Astrocyte of the spinal cord (primary cell): Measurements from ENCODE around the gene LRP1B.

ENCODE experiments used
- DNase-seq: peaks from one replicate; pipeline ENCODE4 v3.0.0; 2011; ENCODE audit warnings: low read depth, low spot score
- H3K4me3 ChIP-seq: 2 replicates; pipeline ENCODE4 v1.5.1; 2011; ENCODE audit warnings: low read depth, mild to moderate bottlenecking, low read length, moderate library complexity
- in situ Hi-C: cut with HindIII; loops from 2 replicates; pipeline ENCODE4 v1.10.0; 2017; ENCODE audit warnings: low sequenced_read_pairs
- TF ChIP-seq, protein P1 (sequence below): IDR thresholded peaks from 2 replicates; pipeline ENCODE4 v1.5.1; 2012; ENCODE audit warnings: low read depth, mild to moderate bottlenecking, low read length, inconsistent platforms

LRP1B gene

DNA sequence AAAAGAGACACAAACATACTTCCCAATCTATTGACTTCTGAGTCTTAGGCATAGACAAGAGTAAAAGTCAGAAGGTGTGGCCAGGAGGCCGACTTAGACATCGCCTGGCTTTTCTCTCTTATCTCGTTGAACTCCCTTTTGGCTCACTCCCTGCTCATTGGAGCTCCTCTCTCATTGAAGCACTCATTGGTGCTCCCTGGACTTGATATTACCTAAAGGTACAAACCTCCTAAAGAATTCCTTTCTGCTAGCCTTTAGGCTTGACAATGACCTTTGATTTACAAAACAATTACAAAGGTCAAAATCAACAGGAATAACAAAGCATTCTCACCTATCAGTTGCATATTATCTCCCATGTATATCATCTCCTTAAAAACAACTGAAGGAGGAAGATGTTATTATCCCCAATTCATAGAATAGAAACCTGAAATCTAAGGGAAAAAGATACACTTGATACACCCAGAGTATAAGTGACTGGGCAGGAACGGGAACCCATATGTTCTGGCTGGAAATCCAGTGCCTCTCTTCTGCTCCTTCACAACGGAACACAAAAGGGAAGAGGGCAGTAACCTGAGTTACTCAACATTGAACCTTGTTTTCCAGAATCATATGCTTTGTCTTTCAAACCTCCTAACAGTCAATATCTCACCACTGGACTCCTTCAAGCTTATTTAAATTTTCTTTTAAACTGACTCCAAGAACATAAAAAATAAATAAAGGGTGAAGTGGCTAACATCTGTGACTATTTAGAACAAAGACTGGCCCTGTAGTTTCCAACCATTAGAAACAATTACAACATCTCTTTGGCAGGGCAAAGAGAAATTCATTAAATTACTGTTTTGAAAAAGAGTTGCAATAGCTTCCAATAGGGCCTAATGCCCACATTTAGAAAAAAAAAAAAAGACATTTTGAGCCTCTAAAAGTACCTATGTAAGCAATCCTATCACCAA, 1247.9 kb downstream of the LRP1B start:
- no peak overlapping the region for H3K4me3 ChIP-seq
- peak; percentile 57 for DNase-seq
- in situ Hi-C loops = no loop called here
- TF ChIP-seq, protein P1, sequence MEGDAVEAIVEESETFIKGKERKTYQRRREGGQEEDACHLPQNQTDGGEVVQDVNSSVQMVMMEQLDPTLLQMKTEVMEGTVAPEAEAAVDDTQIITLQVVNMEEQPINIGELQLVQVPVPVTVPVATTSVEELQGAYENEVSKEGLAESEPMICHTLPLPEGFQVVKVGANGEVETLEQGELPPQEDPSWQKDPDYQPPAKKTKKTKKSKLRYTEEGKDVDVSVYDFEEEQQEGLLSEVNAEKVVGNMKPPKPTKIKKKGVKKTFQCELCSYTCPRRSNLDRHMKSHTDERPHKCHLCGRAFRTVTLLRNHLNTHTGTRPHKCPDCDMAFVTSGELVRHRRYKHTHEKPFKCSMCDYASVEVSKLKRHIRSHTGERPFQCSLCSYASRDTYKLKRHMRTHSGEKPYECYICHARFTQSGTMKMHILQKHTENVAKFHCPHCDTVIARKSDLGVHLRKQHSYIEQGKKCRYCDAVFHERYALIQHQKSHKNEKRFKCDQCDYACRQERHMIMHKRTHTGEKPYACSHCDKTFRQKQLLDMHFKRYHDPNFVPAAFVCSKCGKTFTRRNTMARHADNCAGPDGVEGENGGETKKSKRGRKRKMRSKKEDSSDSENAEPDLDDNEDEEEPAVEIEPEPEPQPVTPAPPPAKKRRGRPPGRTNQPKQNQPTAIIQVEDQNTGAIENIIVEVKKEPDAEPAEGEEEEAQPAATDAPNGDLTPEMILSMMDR = no peak

DNA sequence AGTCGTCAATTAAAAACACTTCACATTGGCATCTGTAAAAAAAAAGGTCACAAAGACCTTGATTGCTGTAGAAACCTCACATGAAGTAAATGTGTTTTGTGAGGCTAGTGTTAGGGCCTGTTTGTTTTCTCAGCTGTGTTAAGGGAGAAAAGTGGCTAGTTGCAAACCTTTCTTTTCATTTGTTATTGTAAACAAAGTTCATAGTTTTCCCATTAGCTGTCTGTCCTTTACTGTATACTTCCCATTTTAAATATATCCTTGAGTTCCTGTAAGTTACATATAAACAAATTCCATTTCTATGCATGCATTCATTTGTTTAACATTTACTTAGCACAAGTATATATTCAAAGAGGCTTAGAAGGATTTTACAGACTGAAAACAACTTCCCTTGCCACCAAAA, 1250.2 kb downstream of the LRP1B start:
- in situ Hi-C loops = no loop called here
- H3K4me3 ChIP-seq = no peak overlapping the region
- TF ChIP-seq, protein P1 = no peak
- peak; percentile 14 for DNase-seq

DNA sequence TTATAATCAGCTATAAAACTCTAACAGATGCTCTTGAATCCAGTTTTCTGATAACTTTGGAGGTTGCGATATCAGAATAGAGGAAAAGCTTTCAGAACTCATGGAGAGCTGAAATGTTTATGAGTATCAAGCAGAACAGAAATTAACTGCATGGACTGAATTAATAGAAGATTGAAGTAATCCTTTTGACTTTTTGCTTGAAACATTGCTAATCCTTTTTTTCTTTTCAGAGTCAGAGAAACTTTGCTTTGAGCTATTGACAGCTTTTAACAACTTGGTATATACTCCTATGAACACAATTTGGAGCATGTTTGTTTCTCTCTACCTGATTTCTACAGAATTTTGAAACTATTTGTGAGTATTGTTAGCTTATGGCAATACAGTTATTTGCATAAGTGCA, 1254.8 kb downstream of the LRP1B start:
- TF ChIP-seq, protein P1 = no peak
- in situ Hi-C loops = no loop called here
- no peak for DNase-seq
- H3K4me3 ChIP-seq = no peak overlapping the region

DNA sequence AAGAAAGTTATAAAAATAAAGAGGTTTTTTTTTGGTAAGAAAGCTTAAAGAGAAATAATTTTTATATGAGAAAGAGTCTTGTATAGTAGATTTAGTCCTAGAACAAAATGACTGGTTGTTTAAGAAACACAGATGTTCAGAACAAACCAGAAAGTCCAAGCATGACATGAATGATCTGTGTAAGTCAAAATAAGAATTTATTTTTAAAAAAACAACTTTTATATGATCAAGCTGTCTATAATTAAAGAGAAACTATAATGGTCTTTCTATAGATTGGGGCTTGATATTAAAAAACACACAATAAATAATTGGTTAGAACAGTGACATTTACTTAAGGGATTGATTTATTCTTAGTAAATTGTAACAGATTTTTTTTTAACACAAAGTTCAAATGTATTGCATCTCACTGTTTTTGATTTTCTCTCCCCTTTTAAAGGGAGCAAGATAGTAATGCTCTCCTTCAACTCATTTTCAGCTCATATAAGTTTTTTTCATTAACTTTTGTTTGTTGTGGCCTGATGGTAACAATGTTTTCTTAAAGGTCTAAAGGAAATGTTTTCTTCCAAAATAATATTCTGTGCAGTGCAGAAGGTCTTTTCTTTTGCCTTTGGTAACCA, 1256.8 kb downstream of the LRP1B start:
- in situ Hi-C loops = no loop called here

DNA sequence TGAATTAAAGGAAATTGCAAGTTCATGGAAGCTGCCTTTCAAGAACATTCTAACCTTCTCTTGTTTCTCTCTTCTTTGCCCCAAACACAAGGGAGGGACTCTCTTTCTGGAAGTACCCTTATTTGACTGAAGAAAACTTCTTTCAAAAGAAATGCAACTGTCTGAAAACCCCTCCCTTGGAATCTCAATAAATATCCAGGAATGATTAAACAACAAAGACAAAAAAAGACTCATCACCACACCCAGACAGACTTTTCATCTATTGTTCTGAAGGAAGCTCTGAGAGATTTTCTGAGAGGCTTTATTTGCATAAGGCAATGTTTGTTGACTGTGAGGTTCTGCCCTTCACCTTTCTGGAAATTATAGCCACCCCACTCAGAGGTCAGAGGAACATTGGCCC, 1260.9 kb downstream of the LRP1B start:
- no peak for DNase-seq
- no peak overlapping the region for H3K4me3 ChIP-seq
- in situ Hi-C loops = no loop called here
- TF ChIP-seq, protein P1 = no peak

More for the DNA sequence above, 1256.8 kb downstream of the LRP1B start:
- DNase-seq = no peak
- no peak overlapping the region for H3K4me3 ChIP-seq
- TF ChIP-seq, protein P1 = no peak

DNA sequence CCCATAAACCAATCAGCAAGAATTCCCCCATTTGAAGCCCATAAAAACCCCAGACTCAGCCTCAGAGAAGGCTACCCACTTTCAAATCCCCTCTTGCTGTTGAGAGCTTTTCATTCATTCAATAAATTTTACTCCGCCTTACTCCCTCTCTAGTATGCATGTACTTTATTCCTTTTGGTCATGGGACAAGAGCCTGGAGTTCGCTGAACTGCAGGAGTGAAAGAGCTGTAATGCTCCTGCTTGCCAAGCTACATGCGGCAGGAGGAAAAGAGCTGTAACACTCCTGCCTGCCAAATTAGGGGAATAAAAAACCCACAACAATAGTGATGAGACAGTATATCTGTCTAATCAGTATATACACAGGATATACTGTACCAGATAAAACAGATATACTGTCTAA, 1261.7 kb downstream of the LRP1B start:
- in situ Hi-C loops = no loop called here
- TF ChIP-seq, protein P1 = no peak
- DNase-seq = no peak
- no peak overlapping the region for H3K4me3 ChIP-seq
